Astrocyte (in vitro differentiated cells and primary cell): Measurements from ENCODE around the gene RPS6KA3. TPM values are rescaled to one million over a fixed set of nuclear protein-coding genes. Genes with fewer than 3 reads are reported as not detected.

Experiments
- DNase-seq: peaks from one replicate; pipeline ENCODE4 v3.0.0-alpha.2; 2010; ENCODE audit warnings: low read depth
- FAIRE-seq: peaks from 2 replicates; lab custom pipeline; 2011; peaks lifted over from hg19 to GRCh38; lab: Jason Lieb, UNC
- H2AFZ ChIP-seq: 2 replicates; pipeline ENCODE4 v1.6.0; 2012; ENCODE audit warnings: low read depth, low read length, inconsistent platforms
- H3K27ac ChIP-seq: 2 replicates; pipeline ENCODE4 v1.5.1; 2011; ENCODE audit warnings: low read depth, low read length, inconsistent platforms
- H3K27me3 ChIP-seq: 2 replicates; pipeline ENCODE4 v1.6.0; 2011; ENCODE audit warnings: low read length, inconsistent platforms; ENCODE audit not compliant: insufficient read depth
- H3K36me3 ChIP-seq: 2 replicates; pipeline ENCODE4 v1.5.1; 2011; ENCODE audit warnings: low read length, inconsistent platforms; ENCODE audit not compliant: insufficient read depth
- H3K4me1 ChIP-seq: 2 replicates; pipeline ENCODE4 v1.5.1; 2011; ENCODE audit warnings: low read length, inconsistent platforms; ENCODE audit not compliant: insufficient read depth
- H3K4me2 ChIP-seq: 2 replicates; pipeline ENCODE4 v1.6.0; 2012; ENCODE audit warnings: low read length, inconsistent platforms
- H3K4me3 ChIP-seq: 2 replicates; pipeline ENCODE4 v1.5.1; 2011; ENCODE audit warnings: low read depth, mild to moderate bottlenecking, low read length, inconsistent platforms; ENCODE audit not compliant: insufficient read depth
- H3K79me2 ChIP-seq: 2 replicates; pipeline ENCODE4 v1.6.0; 2012; ENCODE audit warnings: mild to moderate bottlenecking, low read length, inconsistent platforms; ENCODE audit not compliant: insufficient read depth
- H3K9ac ChIP-seq: 2 replicates; pipeline ENCODE4 v1.6.0; 2012; ENCODE audit warnings: mild to moderate bottlenecking, low read length, inconsistent platforms
- H3K9me3 ChIP-seq: 2 replicates; pipeline ENCODE4 v1.5.1; 2012; ENCODE audit warnings: low read depth, mild to moderate bottlenecking, low read length, inconsistent platforms; ENCODE audit not compliant: insufficient read depth
- H4K20me1 ChIP-seq: 2 replicates; pipeline ENCODE4 v1.6.0; 2012; ENCODE audit warnings: low read length, inconsistent platforms; ENCODE audit not compliant: insufficient read depth
- H3K27ac Mint-ChIP-seq: one replicate; pipeline ENCODE4 v1.8.0; 2021; ENCODE audit warnings: mild to moderate bottlenecking, mixed read lengths; ENCODE audit not compliant: unreplicated experiment
- H3K27me3 Mint-ChIP-seq: one replicate; pipeline ENCODE4 v1.8.0; 2021; ENCODE audit warnings: low read depth, mixed read lengths; ENCODE audit not compliant: unreplicated experiment
- H3K36me3 Mint-ChIP-seq: one replicate; pipeline ENCODE4 v1.8.0; 2021; ENCODE audit warnings: low read depth, mixed read lengths; ENCODE audit not compliant: unreplicated experiment
- H3K4me1 Mint-ChIP-seq: one replicate; pipeline ENCODE4 v1.8.0; 2021; ENCODE audit warnings: low read depth, mixed read lengths; ENCODE audit not compliant: unreplicated experiment
- H3K4me3 Mint-ChIP-seq: one replicate; pipeline ENCODE4 v1.8.0; 2021; ENCODE audit warnings: mild to moderate bottlenecking, moderate library complexity, mixed read lengths; ENCODE audit not compliant: unreplicated experiment
- H3K9me3 Mint-ChIP-seq: one replicate; pipeline ENCODE4 v1.8.0; 2021; ENCODE audit warnings: mild to moderate bottlenecking, mixed read lengths; ENCODE audit not compliant: unreplicated experiment
- CTCF ChIP-seq: IDR thresholded peaks from 2 replicates; pipeline ENCODE4 v1.5.1; 2011; ENCODE audit warnings: low read depth, mild to moderate bottlenecking, inconsistent platforms, low read length, moderate library complexity; ENCODE audit not compliant: insufficient read depth
- EZH2 ChIP-seq: IDR thresholded peaks from 2 replicates; pipeline ENCODE4 v1.6.1; 2012; ENCODE audit warnings: mild to moderate bottlenecking, low read length, inconsistent platforms; ENCODE audit not compliant: insufficient read depth
- total RNA-seq: library from RNA; stranded (reverse); gene quantifications from 2 replicates; pipeline ENCODE4 v1.2.1, GENCODE V29; 2021

The RPS6KA3 gene
- total RNA-seq, 1 donor from 2014 or later = 34.3 TPM

GRCh38 chrX:20269848-20270561, 3.3 kb upstream of the RPS6KA3 start:
- no peak overlapping the region for H3K27ac ChIP-seq

GRCh38 chrX:20267931-20268701, 1.4 kb upstream of the RPS6KA3 start:
- Histone ChIP-seq H2AFZ (peak overlapping the region; percentile 66), H3K9me3 (no peaks in the 10 kb centered on the region), H3K4me2 (peak overlapping the region; percentile 86), H3K27ac (no peak overlapping the region), H3K4me1 (peaks cover 10% of the 10 kb centered on the region), H3K36me3 (no peaks in the 10 kb centered on the region), H3K9ac (no peak overlapping the region), H4K20me1 (peaks cover 6% of the 10 kb centered on the region), H3K79me2 (peaks cover 26% of the 10 kb centered on the region), H3K4me3 (peak overlapping the region; percentile 66), H3K27me3 (no peaks in the 10 kb centered on the region)
- TF ChIP-seq EZH2 = no peak
- no peak for TF ChIP-seq CTCF
- Mint-ChIP-seq H3K4me1 (peaks cover 7% of the 10 kb centered on the region), H3K27me3 (no peaks in the 10 kb centered on the region), H3K9me3 (no peaks in the 10 kb centered on the region), H3K36me3 (no peaks in the 10 kb centered on the region), H3K27ac (no peak overlapping the region), H3K4me3 (peak overlapping the region; percentile 86)
- DNase-seq (peak; percentile 16), FAIRE-seq (no peak)

More at GRCh38 chrX:20269848-20270561, 3.3 kb upstream of the RPS6KA3 start:
- Histone ChIP-seq H3K4me2 (no peak overlapping the region), H3K79me2 (peaks cover 12% of the 10 kb centered on the region), H3K27me3 (no peaks in the 10 kb centered on the region), H3K4me1 (peaks cover 3% of the 10 kb centered on the region), H3K4me3 (no peak overlapping the region), H3K9me3 (no peaks in the 10 kb centered on the region), H3K9ac (no peak overlapping the region), H4K20me1 (no peaks in the 10 kb centered on the region), H3K36me3 (no peaks in the 10 kb centered on the region), H2AFZ (no peak overlapping the region)
- Mint-ChIP-seq H3K4me3 (no peak overlapping the region), H3K36me3 (no peaks in the 10 kb centered on the region), H3K9me3 (no peaks in the 10 kb centered on the region), H3K27ac (no peak overlapping the region), H3K4me1 (peaks cover 11% of the 10 kb centered on the region), H3K27me3 (no peaks in the 10 kb centered on the region)
- FAIRE-seq (peak; percentile 97), DNase-seq (no peak)
- no peak for TF ChIP-seq CTCF
- no peak for TF ChIP-seq EZH2
